Effector memory CD4-positive, alpha-beta T cell (primary cell): ENCODE data around the gene OR2T35.

Experiments used
- DNase-seq, 3 donors: peaks; one replicate each; pipeline ENCODE4 v3.0.0-alpha.2; 2020
- H3K27ac ChIP-seq: 2 replicates; pipeline ENCODE4 v1.7.0; 2013; ENCODE audit warnings: mild to moderate bottlenecking, low read length, moderate library complexity; ENCODE audit not compliant: insufficient read depth, poor library complexity, severe bottlenecking
- H3K27me3 ChIP-seq: replicated peaks from 2 replicates; pipeline ENCODE4 v1.7.0; 2013; ENCODE audit warnings: mild to moderate bottlenecking, low read length; ENCODE audit not compliant: insufficient read depth, control insufficient read depth, poor library complexity, severe bottlenecking
- H3K36me3 ChIP-seq: 2 replicates; pipeline ENCODE4 v1.7.0; 2013; ENCODE audit warnings: mild to moderate bottlenecking, low read length, moderate library complexity; ENCODE audit not compliant: control insufficient read depth, insufficient read depth
- H3K4me1 ChIP-seq: 2 replicates; pipeline ENCODE4 v1.7.0; 2013; ENCODE audit warnings: low read length, mild to moderate bottlenecking; ENCODE audit not compliant: control insufficient read depth, insufficient read depth, poor library complexity, severe bottlenecking
- H3K4me3 ChIP-seq: 2 replicates; pipeline ENCODE4 v1.7.0; 2013; ENCODE audit warnings: low read length, low read depth, mild to moderate bottlenecking; ENCODE audit not compliant: insufficient read depth, poor library complexity, severe bottlenecking
- H3K9me3 ChIP-seq: 2 replicates; pipeline ENCODE4 v1.7.0; 2013; ENCODE audit warnings: mild to moderate bottlenecking, low read length, moderate library complexity; ENCODE audit not compliant: control insufficient read depth

OR2T35 gene

GRCh38 chr1:248599396-248599795, 45.7 kb downstream of the OR2T35 start:
- Histone ChIP-seq H3K27ac (no peak overlapping the region), H3K4me1 (no peaks in the 10 kb centered on the region), H3K4me3 (no peak overlapping the region), H3K36me3 (no peaks in the 10 kb centered on the region), H3K27me3 (no peaks in the 10 kb centered on the region), H3K9me3 (no peaks in the 10 kb centered on the region)
- DNase-seq = no peak

DNA sequence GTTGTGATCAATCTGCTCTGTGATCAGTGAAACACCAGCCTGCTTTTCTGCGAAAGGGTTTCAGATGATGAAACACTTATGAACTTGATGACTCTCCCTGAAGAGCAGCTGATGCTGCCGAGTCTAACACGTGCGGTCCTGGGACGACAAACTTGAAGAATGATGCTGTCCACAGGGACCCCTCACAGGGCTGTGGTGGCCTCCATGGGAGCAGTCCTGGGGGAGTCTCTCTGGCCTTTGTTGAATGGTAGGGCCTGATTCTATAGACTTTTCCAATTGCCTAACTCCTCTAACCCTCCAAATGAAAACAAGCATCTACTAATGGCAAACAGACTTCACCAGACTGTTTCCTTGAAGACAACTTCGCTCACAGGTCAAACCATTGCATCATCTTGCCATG, 47.5 kb downstream of the OR2T35 start, which contains the start of gene OR2T10:
Gene OR2T10 (minus strand): TSS at position 112 of the 400 bp plus-strand sequence. CDS start 3,932 bp downstream, outside the sequence.
- Histone ChIP-seq H3K4me3 (no peak within 1 kb of the TSS), H3K27ac (no peak within 1 kb of the TSS), H3K4me1 (no peaks in the 10 kb centered on the region), H3K27me3 (no peaks in the 10 kb centered on the region), H3K9me3 (no peaks in the 10 kb centered on the region), H3K36me3 (no peaks in the 10 kb centered on the region)
- no peak for DNase-seq

DNA sequence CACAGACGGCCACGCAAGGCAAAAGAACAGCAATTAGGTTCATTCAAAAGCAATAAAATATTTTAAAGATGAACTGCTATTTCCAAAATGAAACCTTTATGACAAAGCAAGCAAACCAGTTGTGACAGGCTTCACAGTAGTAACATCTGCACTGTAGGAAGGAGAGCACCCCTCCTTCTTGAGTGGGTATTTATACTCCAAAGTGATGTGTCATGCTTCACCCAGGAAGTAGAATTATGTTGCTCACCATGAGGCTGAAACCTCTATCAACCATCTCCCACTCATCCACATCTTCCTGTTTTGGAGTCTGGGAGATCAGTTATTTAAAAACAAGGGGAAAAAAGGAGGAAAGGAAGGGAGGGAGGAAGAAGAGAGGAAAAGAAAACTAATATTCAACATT, 48.5 kb downstream of the OR2T35 start:
- no peak for DNase-seq
- H3K36me3 ChIP-seq = no peaks in the 10 kb centered on the region
- H3K27me3 ChIP-seq = no peaks in the 10 kb centered on the region
- H3K9me3 ChIP-seq = no peaks in the 10 kb centered on the region
- H3K4me3 ChIP-seq = no peak overlapping the region
- no peaks in the 10 kb centered on the region for H3K4me1 ChIP-seq
- no peak overlapping the region for H3K27ac ChIP-seq

DNA sequence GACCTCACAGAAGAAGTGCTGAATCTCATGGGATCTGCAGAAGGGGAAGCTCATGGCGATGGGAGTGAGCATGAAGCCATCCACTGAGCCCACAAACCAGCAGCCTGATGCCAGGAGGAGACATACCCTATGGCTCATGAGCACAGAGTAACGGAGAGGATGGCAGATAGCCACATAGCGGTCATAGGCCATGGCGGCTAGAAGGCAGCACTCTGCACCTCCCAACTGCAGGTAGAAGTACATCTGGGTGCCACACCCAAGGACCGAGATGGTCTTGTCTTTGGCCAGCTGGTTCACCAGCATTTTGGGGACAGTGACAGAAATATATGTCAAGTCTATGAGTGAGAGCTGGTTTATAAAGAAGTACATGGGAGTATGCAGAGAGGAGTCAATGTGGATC, 51.9 kb downstream of the OR2T35 start:
- no peak overlapping the region for H3K27ac ChIP-seq
- H3K4me3 ChIP-seq = no peak overlapping the region
- H3K9me3 ChIP-seq = no peaks in the 10 kb centered on the region
- no peak for DNase-seq
- no peaks in the 10 kb centered on the region for H3K27me3 ChIP-seq
- H3K36me3 ChIP-seq = no peaks in the 10 kb centered on the region
- H3K4me1 ChIP-seq = no peaks in the 10 kb centered on the region

- Histone ChIP-seq H3K9me3 (no peaks in the 10 kb centered on the region), H3K4me3 (no peak overlapping the region), H3K27ac (no peak overlapping the region), H3K36me3 (no peaks in the 10 kb centered on the region), H3K27me3 (no peaks in the 10 kb centered on the region), H3K4me1 (no peaks in the 10 kb centered on the region)
- no peak for DNase-seq
These were observed 52.4 kb downstream of the OR2T35 start for GRCh38 chr1:248592655-248593054.

DNA sequence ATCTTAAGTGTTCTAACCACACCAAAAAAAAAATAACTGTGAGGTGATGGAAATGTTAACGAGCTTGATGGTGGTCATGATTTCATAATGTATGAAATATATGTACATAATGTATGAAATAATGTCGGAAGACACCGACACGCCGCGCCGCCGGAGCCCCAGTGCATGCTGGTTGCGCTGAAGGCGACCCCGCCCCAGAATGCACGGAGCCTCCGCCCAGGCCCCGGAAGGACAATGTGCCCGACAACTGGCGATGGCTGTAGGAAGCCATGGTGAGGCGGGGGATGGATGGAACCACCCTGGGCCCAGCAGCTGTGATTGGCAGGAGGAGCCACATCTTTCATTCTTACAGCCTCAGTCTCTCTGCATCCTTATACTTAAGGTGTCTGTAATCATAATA, 55.0 kb downstream of the OR2T35 start:
- no peaks in the 10 kb centered on the region for H3K4me1 ChIP-seq
- H3K27me3 ChIP-seq = no peaks in the 10 kb centered on the region
- no peak overlapping the region for H3K4me3 ChIP-seq
- no peak for DNase-seq
- no peak overlapping the region for H3K27ac ChIP-seq
- H3K9me3 ChIP-seq = no peaks in the 10 kb centered on the region
- no peaks in the 10 kb centered on the region for H3K36me3 ChIP-seq

- DNase-seq = no peak
- Histone ChIP-seq H3K27me3 (no peaks in the 10 kb centered on the region), H3K36me3 (no peaks in the 10 kb centered on the region), H3K27ac (no peak overlapping the region), H3K9me3 (no peaks in the 10 kb centered on the region), H3K4me3 (no peak overlapping the region), H3K4me1 (no peaks in the 10 kb centered on the region)
These were observed 55.7 kb downstream of the OR2T35 start for GRCh38 chr1:248589334-248589733.
